ENCODE measurements around the gene MFN2. TPM values are rescaled to one million over a fixed set of nuclear protein-coding genes. Genes with fewer than 3 reads are reported as not detected.
"Not testable (repeated sequence)": the region's sequence is repeated elsewhere in the genome, so short reads cannot be mapped to it uniquely, and the experiment has no call there.

The MFN2 gene
- total RNA-seq, 1 experiment from 2014 or later = 56.8 TPM

GRCh38 chr1:12032161-12032621 lies 51.9 kb downstream of the MFN2 start:
- no peak for ATAC-seq
- TF ChIP-seq, protein P1, sequence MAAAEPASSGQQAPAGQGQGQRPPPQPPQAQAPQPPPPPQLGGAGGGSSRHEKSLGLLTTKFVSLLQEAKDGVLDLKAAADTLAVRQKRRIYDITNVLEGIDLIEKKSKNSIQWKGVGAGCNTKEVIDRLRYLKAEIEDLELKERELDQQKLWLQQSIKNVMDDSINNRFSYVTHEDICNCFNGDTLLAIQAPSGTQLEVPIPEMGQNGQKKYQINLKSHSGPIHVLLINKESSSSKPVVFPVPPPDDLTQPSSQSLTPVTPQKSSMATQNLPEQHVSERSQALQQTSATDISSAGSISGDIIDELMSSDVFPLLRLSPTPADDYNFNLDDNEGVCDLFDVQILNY (CRISPR knock-in tag; IDR thresholded peaks at IDR 0.05) = no peak
- no peak for TF ChIP-seq IRF2 (CRISPR knock-in tag; IDR thresholded peaks at IDR 0.05; ENCODE audit: borderline replicate concordance, low read depth)
- TF ChIP-seq, protein P2, sequence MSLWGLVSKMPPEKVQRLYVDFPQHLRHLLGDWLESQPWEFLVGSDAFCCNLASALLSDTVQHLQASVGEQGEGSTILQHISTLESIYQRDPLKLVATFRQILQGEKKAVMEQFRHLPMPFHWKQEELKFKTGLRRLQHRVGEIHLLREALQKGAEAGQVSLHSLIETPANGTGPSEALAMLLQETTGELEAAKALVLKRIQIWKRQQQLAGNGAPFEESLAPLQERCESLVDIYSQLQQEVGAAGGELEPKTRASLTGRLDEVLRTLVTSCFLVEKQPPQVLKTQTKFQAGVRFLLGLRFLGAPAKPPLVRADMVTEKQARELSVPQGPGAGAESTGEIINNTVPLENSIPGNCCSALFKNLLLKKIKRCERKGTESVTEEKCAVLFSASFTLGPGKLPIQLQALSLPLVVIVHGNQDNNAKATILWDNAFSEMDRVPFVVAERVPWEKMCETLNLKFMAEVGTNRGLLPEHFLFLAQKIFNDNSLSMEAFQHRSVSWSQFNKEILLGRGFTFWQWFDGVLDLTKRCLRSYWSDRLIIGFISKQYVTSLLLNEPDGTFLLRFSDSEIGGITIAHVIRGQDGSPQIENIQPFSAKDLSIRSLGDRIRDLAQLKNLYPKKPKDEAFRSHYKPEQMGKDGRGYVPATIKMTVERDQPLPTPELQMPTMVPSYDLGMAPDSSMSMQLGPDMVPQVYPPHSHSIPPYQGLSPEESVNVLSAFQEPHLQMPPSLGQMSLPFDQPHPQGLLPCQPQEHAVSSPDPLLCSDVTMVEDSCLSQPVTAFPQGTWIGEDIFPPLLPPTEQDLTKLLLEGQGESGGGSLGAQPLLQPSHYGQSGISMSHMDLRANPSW (CRISPR knock-in tag; conservative IDR thresholded peaks at IDR 0.05; ENCODE audit: low read depth) = no peak
- TF ChIP-seq, protein P3, sequence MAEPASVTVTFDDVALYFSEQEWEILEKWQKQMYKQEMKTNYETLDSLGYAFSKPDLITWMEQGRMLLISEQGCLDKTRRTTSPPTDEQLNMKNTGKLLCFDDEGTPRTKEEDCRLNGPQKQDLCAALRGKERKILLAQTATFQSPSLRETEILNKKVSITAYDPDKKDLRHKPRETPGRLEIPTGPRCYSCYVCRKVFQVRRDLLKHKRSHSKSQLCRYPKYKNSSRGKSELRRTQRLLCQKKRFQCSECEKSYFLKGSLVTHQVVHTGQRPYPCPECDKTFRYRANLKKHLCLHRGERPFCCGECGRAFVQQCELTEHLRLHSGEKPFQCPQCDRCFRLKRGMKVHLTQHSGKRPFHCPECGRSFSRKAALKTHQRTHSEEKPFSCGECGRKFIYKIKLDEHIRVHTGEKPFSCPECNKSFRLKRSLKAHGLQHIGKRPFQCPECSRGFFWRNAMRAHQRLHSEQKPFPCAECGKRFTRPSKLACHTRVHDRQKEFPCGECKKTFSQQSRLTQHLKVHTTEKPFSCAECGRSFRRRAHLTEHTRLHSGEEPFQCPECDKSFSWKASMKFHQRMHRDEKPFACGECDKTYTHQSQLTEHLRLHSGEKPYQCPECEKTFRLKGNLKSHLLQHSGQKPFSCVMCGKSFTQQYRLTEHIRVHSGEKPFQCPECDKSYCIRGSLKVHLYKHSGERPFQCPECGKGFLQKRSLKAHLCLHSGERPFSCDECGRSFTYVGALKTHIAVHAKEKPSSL (CRISPR knock-in tag; conservative IDR thresholded peaks at IDR 0.05) = no peak
- TF ChIP-seq, protein P4, sequence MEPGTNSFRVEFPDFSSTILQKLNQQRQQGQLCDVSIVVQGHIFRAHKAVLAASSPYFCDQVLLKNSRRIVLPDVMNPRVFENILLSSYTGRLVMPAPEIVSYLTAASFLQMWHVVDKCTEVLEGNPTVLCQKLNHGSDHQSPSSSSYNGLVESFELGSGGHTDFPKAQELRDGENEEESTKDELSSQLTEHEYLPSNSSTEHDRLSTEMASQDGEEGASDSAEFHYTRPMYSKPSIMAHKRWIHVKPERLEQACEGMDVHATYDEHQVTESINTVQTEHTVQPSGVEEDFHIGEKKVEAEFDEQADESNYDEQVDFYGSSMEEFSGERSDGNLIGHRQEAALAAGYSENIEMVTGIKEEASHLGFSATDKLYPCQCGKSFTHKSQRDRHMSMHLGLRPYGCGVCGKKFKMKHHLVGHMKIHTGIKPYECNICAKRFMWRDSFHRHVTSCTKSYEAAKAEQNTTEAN (CRISPR knock-in tag; IDR thresholded peaks at IDR 0.05) = no peak
- Mint-ChIP-seq H3K27me3 (ENCODE audit: low read depth) (no peaks in the 10 kb centered on the region), H3K9me3 (no peaks in the 10 kb centered on the region), H3K4me3 (no peak overlapping the region), H3K36me3 (peaks cover 10% of the 10 kb centered on the region), H3K27ac (no peak overlapping the region), H3K4me1 (no peaks in the 10 kb centered on the region)
- ChIA-PET CTCF (interaction anchor here (0.5 to 2.7 kb wide), 9 partner anchors 13 to 193 kb away, joined by 3 to 20 read pairs (median 7); partner anchors contain the start of gene MIIP), POLR2A (no interaction called here)
- no peak for DNase-seq (ENCODE audit: low spot score)

GRCh38 chr1:12033441-12033840 lies 53.2 kb downstream of the MFN2 start:
- H3K27ac Mint-ChIP-seq; H3K4me1 Mint-ChIP-seq; H3K4me3 Mint-ChIP-seq; H3K9me3 Mint-ChIP-seq; H3K27me3 Mint-ChIP-seq (ENCODE audit: low read depth); DNase-seq (ENCODE audit: low spot score); ATAC-seq; H3K36me3 Mint-ChIP-seq; POLR2A ChIA-PET: not testable (repeated sequence)
- CTCF ChIA-PET = interaction anchor here (1.2 to 2.7 kb wide), 2 partner anchors 12 to 14 kb away, joined by 3 to 17 read pairs; partner anchors contain the start of gene MIIP

DNA sequence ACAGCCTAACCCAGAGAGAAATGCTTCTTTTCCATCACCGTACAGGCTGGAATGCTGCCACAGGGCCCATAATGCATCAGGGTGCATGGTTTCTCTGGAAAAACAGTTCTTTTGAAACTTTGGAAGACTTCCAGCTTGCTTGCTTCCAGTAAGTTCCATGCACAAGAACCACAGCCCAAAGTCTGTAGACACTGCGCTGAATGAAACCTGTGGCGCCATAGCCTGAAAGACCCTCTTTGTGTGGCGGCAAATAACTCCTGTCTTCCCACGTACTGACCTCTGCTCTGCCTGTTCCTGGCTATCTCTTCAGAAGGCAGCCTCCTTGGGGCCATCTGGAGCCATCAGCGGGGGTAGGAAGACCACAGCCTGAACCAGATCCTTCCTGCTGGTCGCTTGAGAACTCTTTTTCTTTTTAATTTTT lies 54.1 kb downstream of the MFN2 start:
- H3K27me3 Mint-ChIP-seq (ENCODE audit: low read depth) = no peaks in the 10 kb centered on the region
- ATAC-seq (no peak), DNase-seq (ENCODE audit: low spot score) (no peak)
- no peaks in the 10 kb centered on the region for H3K4me1 Mint-ChIP-seq
- ChIA-PET POLR2A (no interaction called here), CTCF (interaction anchor here (1.5 kb wide), 1 partner anchor 45 kb away, joined by 3 read pairs; no protein-coding TSS in a partner anchor)
- no peak overlapping the region for H3K4me3 Mint-ChIP-seq
- H3K36me3 Mint-ChIP-seq = no peaks in the 10 kb centered on the region
- no peaks in the 10 kb centered on the region for H3K9me3 Mint-ChIP-seq
- no peak overlapping the region; the same call in 1 of the 2 replicates for H3K27ac Mint-ChIP-seq
- TF ChIP-seq ZNF263 (CRISPR knock-in tag; IDR thresholded peaks at IDR 0.05; ENCODE audit: low read depth) = no peak
- no peak for TF ChIP-seq FOXP1 (CRISPR knock-in tag; IDR thresholded peaks at IDR 0.05; ENCODE audit: borderline replicate concordance)
- TF ChIP-seq E2F1 (CRISPR knock-in tag; IDR thresholded peaks at IDR 0.05) = no peak
- no peak for TF ChIP-seq CREB1 (CRISPR knock-in tag; IDR thresholded peaks at IDR 0.05)
- no peak for TF ChIP-seq ZBTB21 (CRISPR knock-in tag; IDR thresholded peaks at IDR 0.05; ENCODE audit: borderline replicate concordance)
- TF ChIP-seq ZNF423 (CRISPR knock-in tag; IDR thresholded peaks at IDR 0.05) = no peak
- TF ChIP-seq NR1H2 (CRISPR knock-in tag; IDR thresholded peaks at IDR 0.05) = no peak
- no peak for TF ChIP-seq ATF3 (CRISPR knock-in tag; conservative IDR thresholded peaks at IDR 0.05)
- no peak for TF ChIP-seq CBFB (CRISPR knock-in tag; IDR thresholded peaks at IDR 0.05; ENCODE audit: low read depth)
- TF ChIP-seq TEAD1 (CRISPR knock-in tag; IDR thresholded peaks at IDR 0.05) = no peak
- TF ChIP-seq TP53 (CRISPR knock-in tag; IDR thresholded peaks at IDR 0.05) = no peak
- no peak for TF ChIP-seq FOXJ3 (CRISPR knock-in tag; IDR thresholded peaks at IDR 0.05; ENCODE audit: borderline replicate concordance)
- no peak for TF ChIP-seq FOXK1 (CRISPR knock-in tag; IDR thresholded peaks at IDR 0.05)
- TF ChIP-seq, protein P2 (CRISPR knock-in tag; conservative IDR thresholded peaks at IDR 0.05; ENCODE audit: low read depth) = no peak
- TF ChIP-seq, protein P4 (CRISPR knock-in tag; IDR thresholded peaks at IDR 0.05) = no peak
